Fibroblast of lung (primary cell): Measurements from ENCODE around the gene PROK1. TPM values are rescaled to one million over a fixed set of nuclear protein-coding genes. Genes with fewer than 3 reads are reported as not detected.
"Not testable (repeated sequence)": the region's sequence is repeated elsewhere in the genome, so short reads cannot be mapped to it uniquely, and the experiment has no call there.

Source experiments
- DNase-seq, 2 donors: peaks; one replicate each; pipeline versions ENCODE4 v3.0.0 to v3.0.0-alpha.2; 2010; ENCODE audit warnings: low read depth in 2 of 2
- H2AFZ ChIP-seq: 2 replicates; pipeline ENCODE4 v1.5.1; 2012; ENCODE audit warnings: low read length, control low read depth, inconsistent platforms
- H3K27ac ChIP-seq: 2 replicates; pipeline ENCODE4 v1.5.1; 2011; ENCODE audit warnings: low read length, control low read depth; ENCODE audit not compliant: insufficient read depth
- H3K27me3 ChIP-seq: 2 replicates; pipeline ENCODE4 v1.5.1; 2011; ENCODE audit warnings: mild to moderate bottlenecking, low read length; ENCODE audit not compliant: control insufficient read depth, insufficient read depth
- H3K36me3 ChIP-seq: 2 replicates; pipeline ENCODE4 v1.5.1; 2011; ENCODE audit warnings: low read length; ENCODE audit not compliant: control insufficient read depth, insufficient read depth
- H3K4me1 ChIP-seq: 2 replicates; pipeline ENCODE4 v1.5.1; 2011; ENCODE audit warnings: low read length; ENCODE audit not compliant: control insufficient read depth, insufficient read depth; ENCODE audit errors: extremely low read depth
- H3K4me2 ChIP-seq: 2 replicates; pipeline ENCODE4 v1.5.1; 2011; ENCODE audit warnings: low read length, control low read depth; ENCODE audit not compliant: insufficient read depth; ENCODE audit errors: extremely low read depth
- H3K4me3 ChIP-seq, 4 experiments: fragments of 200-600 bp in 1 of 4; sonication (generic) in 1 of 4; replicated peaks in 1 of 4; 2 replicates each; pipeline ENCODE4 v1.5.1; 2011 to 2016; ENCODE audit warnings: low read length in 4 of 4, low read depth in 3 of 4, mild to moderate bottlenecking in 3 of 4, control low read depth in 2 of 4, inconsistent platforms in 1 of 4, mixed read lengths in 1 of 4; ENCODE audit not compliant: insufficient read depth in 1 of 4; ENCODE audit errors: control extremely low read depth in 1 of 4
- H3K79me2 ChIP-seq: 2 replicates; pipeline ENCODE4 v1.5.1; 2012; ENCODE audit warnings: mild to moderate bottlenecking, low read length, inconsistent platforms; ENCODE audit not compliant: control insufficient read depth, insufficient read depth
- H3K9ac ChIP-seq: 2 replicates; pipeline ENCODE4 v1.5.1; 2011; ENCODE audit warnings: mild to moderate bottlenecking, low read length, control low read depth; ENCODE audit not compliant: insufficient read depth
- H3K9me3 ChIP-seq: 2 replicates; pipeline ENCODE4 v1.5.1; 2012; ENCODE audit warnings: low read depth, low read length; ENCODE audit not compliant: control insufficient read depth, insufficient read depth
- H4K20me1 ChIP-seq: 2 replicates; pipeline ENCODE4 v1.5.1; 2011; ENCODE audit warnings: low read length; ENCODE audit not compliant: control insufficient read depth, insufficient read depth; ENCODE audit errors: extremely low read depth
- CTCF ChIP-seq, 2 donors: IDR thresholded peaks in 1 of 2; conservative IDR thresholded peaks in 1 of 2; 1 replicate in 1 of 2; 2 replicates in 1 of 2; pipeline ENCODE4 v1.5.1; 2011 to 2012; ENCODE audit warnings: low read length in 2 of 2, control low read depth in 1 of 2, inconsistent platforms in 1 of 2, low read depth in 1 of 2, mild to moderate bottlenecking in 1 of 2
- EZH2 ChIP-seq: IDR thresholded peaks from 2 replicates; pipeline ENCODE4 v1.5.1; 2012; ENCODE audit warnings: low read length, control low read depth, mild to moderate bottlenecking; ENCODE audit errors: missing control alignments
- polyA plus RNA-seq, 2 donors: library from polyadenylated mRNA; depleted of rRNA in 1 of 2; stranded (reverse) in 1 of 2; unstranded in 1 of 2; fragments of >200 nt; gene quantifications; 2 replicates each; pipeline ENCODE4 v1.2.1, GENCODE V29; 2011 to 2012; ENCODE audit warnings: missing spikeins in 1 of 2
- total RNA-seq: library from RNA; depleted of rRNA; stranded (reverse); fragments of >200 nt; gene quantifications from 2 replicates; pipeline ENCODE4 v1.2.1, GENCODE V29; 2014

PROK1 gene
- total and polyA plus RNA-seq, 2 donors (not counting 1 experiment from before 2014, with no cell fraction given) = not detected

- Histone ChIP-seq H2AFZ (no peak overlapping the region), H3K4me3 (no peak overlapping the region), H3K36me3 (no peaks in the 10 kb centered on the region), H3K9ac (no peak overlapping the region), H3K79me2 (peaks cover 16% of the 10 kb centered on the region), H3K4me1 (peaks cover 2% of the 10 kb centered on the region), H3K9me3 (no peaks in the 10 kb centered on the region), H4K20me1 (no peaks in the 10 kb centered on the region), H3K27ac (no peak overlapping the region), H3K4me2 (no peak overlapping the region), H3K27me3 (no peaks in the 10 kb centered on the region)
- no peak for DNase-seq
- TF ChIP-seq CTCF (conservative IDR thresholded peaks at IDR 0.05 in 1 of 2, IDR thresholded peaks at IDR 0.05 in 1 of 2; ENCODE audit: low read depth in 1 of 2, low read length in 2 of 2) = no peak
- no peak for TF ChIP-seq EZH2
Observed at GRCh38 chr1:110411173-110411735, 39.7 kb upstream of the PROK1 start.

- Histone ChIP-seq H3K4me3 (no peak overlapping the region), H3K36me3 (no peaks in the 10 kb centered on the region), H3K9ac (no peak overlapping the region), H3K27me3 (no peaks in the 10 kb centered on the region), H3K4me2 (no peak overlapping the region), H3K9me3 (no peaks in the 10 kb centered on the region), H3K27ac (no peak overlapping the region), H3K4me1 (peaks cover 2% of the 10 kb centered on the region), H3K79me2 (peaks cover 3% of the 10 kb centered on the region), H2AFZ (no peak overlapping the region), H4K20me1 (no peaks in the 10 kb centered on the region)
- peak; percentile 40 to 60 for DNase-seq
- peak; percentile 73 to 75 for TF ChIP-seq CTCF (conservative IDR thresholded peaks at IDR 0.05 in 1 of 2, IDR thresholded peaks at IDR 0.05 in 1 of 2; ENCODE audit: low read depth in 1 of 2, low read length in 2 of 2)
- TF ChIP-seq EZH2 = no peak
Observed at GRCh38 chr1:110412576-110412975, 38.4 kb upstream of the PROK1 start.

GRCh38 chr1:110413045-110413444 is 37.9 kb upstream of the PROK1 start:
- H3K4me3 ChIP-seq, DNase-seq, H3K4me2 ChIP-seq, H3K79me2 ChIP-seq, H2AFZ ChIP-seq, H3K27me3 ChIP-seq, H4K20me1 ChIP-seq, H3K36me3 ChIP-seq, H3K9me3 ChIP-seq, H3K4me1 ChIP-seq, H3K9ac ChIP-seq, H3K27ac ChIP-seq: not testable (repeated sequence)
